HepG2 (cell line): ENCODE data around the gene TBXAS1. TPM values are rescaled to one million over a fixed set of nuclear protein-coding genes. Genes with fewer than 3 reads are reported as not detected.

Experiments
- ATAC-seq: fragments of 200-7000 bp; cut with Tn5 transposase; 3 replicates; pipeline ENCODE4 v1.9.1; 2020; ENCODE audit warnings: mild to moderate bottlenecking, moderate library complexity
- BruUV-seq: library from RNA; stranded (reverse); fragments of 400-500 nt; replicated peaks from 2 replicates; lab custom pipeline; 2021; lab: Mats Ljungman, UMichigan
- CTCF ChIA-PET: fragments of 300-600 bp; formaldehyde crosslinking; extraction: SDS; loops from one replicate; lab custom pipeline; 2021; ENCODE audit warnings: low total read pairs, inconsistent platforms, low intra/inter-chr PET ratio; lab: Yijun Ruan, JAX
- POLR2A ChIA-PET: fragments of 350-600 bp; sonication (Branson Sonifier 250); formaldehyde crosslinking; loops from one replicate; lab custom pipeline; 2020; ENCODE audit warnings: antibody characterized with exemption, inconsistent platforms; lab: Yijun Ruan, JAX
- DNase-seq: peaks from one replicate; pipeline ENCODE4 v3.0.0-alpha.2; 2015; ENCODE audit warnings: low spot score
- FAIRE-seq: peaks from 3 replicates; lab custom pipeline; 2011; peaks lifted over from hg19 to GRCh38; lab: Jason Lieb, UNC
- H2AFZ ChIP-seq: one replicate; pipeline ENCODE4 v1.6.1; 2011; ENCODE audit warnings: low read length, inconsistent platforms
- H3K27ac ChIP-seq: fragments of 300-600 bp; 3 replicates; pipeline ENCODE4 v1.8.0; 2011; ENCODE audit warnings: mixed run types, mild to moderate bottlenecking, mixed read lengths, low read length, inconsistent platforms; ENCODE audit not compliant: insufficient read depth; ENCODE audit errors: extremely low read length
- H3K27me3 ChIP-seq, 2 experiments: fragments of 200-600 bp in 1 of 2; 2 replicates in 1 of 2; 3 replicates in 1 of 2; pipeline versions ENCODE4 v1.6.0 to v1.8.0; 2011; ENCODE audit warnings: low read length in 2 of 2, mild to moderate bottlenecking in 2 of 2, moderate library complexity in 2 of 2, inconsistent platforms in 1 of 2; ENCODE audit not compliant: insufficient read depth in 2 of 2, control insufficient read depth in 1 of 2
- H3K36me3 ChIP-seq, 2 experiments: fragments of 200-600 bp in 1 of 2; replicated peaks in 1 of 2; 2 replicates in 1 of 2; 3 replicates in 1 of 2; pipeline versions ENCODE4 v1.5.1 to v1.8.0; 2011; ENCODE audit warnings: low read length in 2 of 2, inconsistent platforms in 1 of 2; ENCODE audit not compliant: insufficient read depth in 2 of 2, control insufficient read depth in 1 of 2
- H3K4me1 ChIP-seq: 2 replicates; pipeline ENCODE4 v1.5.1; 2012; ENCODE audit warnings: low read length, inconsistent platforms; ENCODE audit not compliant: insufficient read depth
- H3K4me2 ChIP-seq: 2 replicates; pipeline ENCODE4 v1.6.0; 2011; ENCODE audit warnings: low read depth, low read length, inconsistent platforms
- H3K4me3 ChIP-seq, 3 experiments: fragments of 200-600 bp in 1 of 3; sonication (generic), shearing (Covaris generic) in 1 of 3; replicated peaks in 1 of 3; 2 replicates each; pipeline ENCODE4 v1.5.1; 2011 to 2016; ENCODE audit warnings: low read length in 3 of 3, inconsistent platforms in 2 of 3, low read depth in 2 of 3, mild to moderate bottlenecking in 2 of 3, control low read depth in 1 of 3, mixed read lengths in 1 of 3; ENCODE audit not compliant: insufficient read depth in 1 of 3
- H3K79me2 ChIP-seq: one replicate; pipeline ENCODE4 v1.6.1; 2011; ENCODE audit warnings: low read length, inconsistent platforms; ENCODE audit not compliant: insufficient read depth
- H3K9ac ChIP-seq: 2 replicates; pipeline ENCODE4 v1.6.0; 2011; ENCODE audit warnings: mild to moderate bottlenecking, low read depth, low read length, inconsistent platforms; ENCODE audit not compliant: insufficient read depth
- H3K9me3 ChIP-seq: 2 replicates; pipeline ENCODE4 v1.5.1; 2012; ENCODE audit warnings: mild to moderate bottlenecking, low read length
- H4K20me1 ChIP-seq: 2 replicates; pipeline ENCODE4 v1.6.0; 2011; ENCODE audit warnings: inconsistent platforms, mild to moderate bottlenecking, low read length, moderate library complexity; ENCODE audit not compliant: insufficient read depth
- ARHGAP35 ChIP-seq: sonication (generic); formaldehyde crosslinking; IDR thresholded peaks from 2 replicates; pipeline ENCODE4 v1.9.0; 2022; ENCODE audit warnings: mild to moderate bottlenecking, inconsistent platforms, moderate library complexity, missing genetic modification reagents, borderline replicate concordance
- HNF4A ChIP-seq: sonication (generic); formaldehyde crosslinking; IDR thresholded peaks from 2 replicates; pipeline ENCODE4 v1.4.0; 2020; ENCODE audit warnings: missing genetic modification reagents
- HNRNPLL ChIP-seq: fragments of 200-400 bp; formaldehyde crosslinking; IDR thresholded peaks from 2 replicates; pipeline ENCODE4 v1.6.1; 2017; ENCODE audit warnings: mild to moderate bottlenecking, low read depth, low read length; ENCODE audit not compliant: poor library complexity, severe bottlenecking
- NR2F6 ChIP-seq, 2 experiments: IDR thresholded peaks; 2 replicates each; pipeline ENCODE4 v1.6.1; 2016; ENCODE audit warnings: antibody characterized with exemption in 1 of 2, mild to moderate bottlenecking in 1 of 2
- PCBP1 ChIP-seq: fragments of 200-400 bp; formaldehyde crosslinking; IDR thresholded peaks from 2 replicates; pipeline ENCODE4 v1.6.1; 2017; ENCODE audit warnings: mild to moderate bottlenecking, low read depth, low read length, borderline replicate concordance
- PCBP2 ChIP-seq: fragments of 200-400 bp; formaldehyde crosslinking; optimal IDR thresholded peaks from 2 replicates; pipeline ENCODE3; 2018; ENCODE audit warnings: low read length, low read depth; ENCODE audit not compliant: poor library complexity, severe bottlenecking
- POLR2G ChIP-seq: fragments of 200-400 bp; formaldehyde crosslinking; IDR thresholded peaks from 2 replicates; pipeline ENCODE4 v1.6.1; 2018; ENCODE audit warnings: mild to moderate bottlenecking, low read depth, low read length, moderate library complexity
- SMAD1 ChIP-seq: sonication (generic); formaldehyde crosslinking; IDR thresholded peaks from 2 replicates; pipeline ENCODE4 v1.4.0; 2020; ENCODE audit warnings: missing genetic modification reagents, low read depth, mild to moderate bottlenecking, borderline replicate concordance
- TCF12 ChIP-seq, 2 experiments: fragments of 450-650 bp in 1 of 2; sonication (generic) in 1 of 2; formaldehyde crosslinking in 1 of 2; IDR thresholded peaks; 2 replicates each; pipeline versions ENCODE4 v1.6.1 to v1.8.0; 2017 to 2022; ENCODE audit warnings: antibody characterized with exemption in 1 of 2, mild to moderate bottlenecking in 1 of 2, missing genetic modification reagents in 1 of 2, moderate library complexity in 1 of 2
- TSC22D2 ChIP-seq: sonication (generic); formaldehyde crosslinking; IDR thresholded peaks from 2 replicates; pipeline ENCODE4 v1.5.1; 2020; ENCODE audit warnings: missing genetic modification reagents, mild to moderate bottlenecking, borderline replicate concordance
- ZFP62 ChIP-seq: sonication (generic); formaldehyde crosslinking; IDR thresholded peaks from 2 replicates; pipeline ENCODE4 v1.4.0; 2020; ENCODE audit warnings: missing genetic modification reagents
- ZNF232 ChIP-seq: sonication (generic); formaldehyde crosslinking; IDR thresholded peaks from 2 replicates; pipeline ENCODE4 v1.4.0; 2020; ENCODE audit warnings: missing genetic modification reagents, borderline replicate concordance
- ZNF333 ChIP-seq: sonication (generic); formaldehyde crosslinking; IDR thresholded peaks from 2 replicates; pipeline ENCODE4 v1.4.0; 2020; ENCODE audit warnings: mild to moderate bottlenecking, missing genetic modification reagents, borderline replicate concordance
- ZNF510 ChIP-seq: sonication (generic); formaldehyde crosslinking; IDR thresholded peaks from 2 replicates; pipeline ENCODE4 v1.4.0; 2020; ENCODE audit warnings: low read depth, mild to moderate bottlenecking, missing genetic modification reagents
- ZNF672 ChIP-seq: sonication (generic); formaldehyde crosslinking; IDR thresholded peaks from 2 replicates; pipeline ENCODE4 v1.8.1; 2022; ENCODE audit warnings: missing genetic modification reagents
- ZNF740 ChIP-seq: sonication (generic); formaldehyde crosslinking; IDR thresholded peaks from 2 replicates; pipeline ENCODE4 v1.4.0; 2020; ENCODE audit warnings: missing genetic modification reagents
- WGBS: methylation state at CpG from one replicate; pipeline ENCODE4 v1.1.6; 2017; ENCODE audit warnings: low lambda C conversion rate; 5-methylcytosine and 5-hydroxymethylcytosine counted together
- in situ Hi-C: cut with HindIII; loops from 2 replicates; pipeline ENCODE4 v1.10.0; 2017; ENCODE audit warnings: low pct_unique_long_range_greater_than_20kb; ENCODE audit not compliant: extremely low pct_ligation_motif_present
- intact Hi-C: fragments of 100-400 bp; cut with micrococcal nuclease; formaldehyde crosslinking; loops from one replicate; pipeline ENCODE4 v1.10.0; 2022; ENCODE audit not compliant: unreplicated experiment
- polyA plus RNA-seq, 8 experiments: library from polyadenylated mRNA; depleted of rRNA in 3 of 8; stranded (reverse) in 7 of 8; unstranded in 1 of 8; fragments of >200 nt; fragmentation: Illumina TruSeq in 4 of 8; extraction: Trizol in 4 of 8; gene quantifications; 2 replicates each; pipeline versions ENCODE4 v1.2.1 to v1.2.3, GENCODE V29; 2011 to 2016; ENCODE audit warnings: low read depth in 4 of 8, missing spikeins in 1 of 8, mixed read lengths in 1 of 8; ENCODE audit not compliant: insufficient read depth in 1 of 8
- total RNA-seq, 5 experiments: library from RNA; depleted of rRNA; stranded (reverse); fragments of >200 nt; fragmentation: Illumina TruSeq; extraction: Trizol; gene quantifications; 2 replicates each; pipeline ENCODE4 v1.2.3, GENCODE V29; 2016; ENCODE audit warnings: low read depth in 1 of 5

The TBXAS1 gene
- total and polyA plus RNA-seq, 2 of the 13 experiments (the other 11 are each of a cell fraction or from before 2014, with no cell fraction given): 4.0 to 4.9 TPM

DNA sequence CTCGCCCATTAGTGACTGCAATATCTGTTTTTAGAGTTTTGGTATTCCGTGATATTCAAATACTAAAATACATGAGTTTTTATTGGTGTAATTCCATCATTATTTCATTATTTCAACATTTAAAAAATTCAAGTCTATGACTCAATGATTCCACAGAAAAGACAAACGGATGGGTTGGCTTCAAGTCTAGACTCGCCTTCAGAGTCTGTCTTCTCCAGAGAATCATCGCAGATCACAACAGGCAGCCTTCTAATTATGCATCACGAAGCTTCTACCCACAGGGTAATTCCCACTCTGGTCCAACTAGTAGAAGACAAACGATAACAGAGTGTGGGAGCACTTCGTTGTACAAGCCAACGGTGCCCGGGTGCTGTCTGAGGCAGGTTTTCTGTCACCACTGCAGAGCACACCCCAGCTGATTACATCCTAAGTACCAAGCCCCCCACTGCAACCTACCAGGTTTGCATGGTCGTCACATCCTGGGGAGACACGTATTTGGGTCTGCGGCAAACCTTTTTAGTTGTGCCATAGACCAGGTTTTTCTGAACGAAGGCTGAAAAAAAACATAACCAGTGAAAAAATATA lies 204.8 kb downstream of the TBXAS1 start:
- no peak for FAIRE-seq
- H4K20me1 ChIP-seq: no peaks in the 10 kb centered on the region
- CTCF ChIA-PET: no interaction called here
- H2AFZ ChIP-seq: no peak overlapping the region
- H3K27me3 ChIP-seq: no peaks in the 10 kb centered on the region
- in situ Hi-C loops: no loop called here
- no peaks in the 10 kb centered on the region for H3K9me3 ChIP-seq
- H3K9ac ChIP-seq: no peak overlapping the region
- H3K4me2 ChIP-seq: no peak overlapping the region
- no peaks in the 10 kb centered on the region for H3K4me1 ChIP-seq
- BruUV-seq: no TSS peak
- DNase-seq: no peak
- POLR2A ChIA-PET: no interaction called here
- no peak overlapping the region for H3K27ac ChIP-seq
- intact Hi-C loops: no loop called here
- H3K36me3 ChIP-seq: peaks cover 5 to 24% of the 10 kb centered on the region in 2 experiments; a peak in 4 of 5 replicates
- H3K79me2 ChIP-seq: no peaks in the 10 kb centered on the region
- TF ChIP-seq SMAD1 (CRISPR knock-in tag) (no peak), TCF12 (IDR thresholded peaks at IDR 0.05) (no peak), TCF12 (CRISPR knock-in tag; IDR thresholded peaks at IDR 0.05) (no peak), ZNF510 (no peak), ZFP62 (CRISPR knock-in tag) (no peak), ZNF232 (CRISPR knock-in tag) (no peak), HNF4A (CRISPR knock-in tag) (no peak), NR2F6 (IDR thresholded peaks at IDR 0.05) (no peak), NR2F6 (CRISPR knock-in tag; IDR thresholded peaks at IDR 0.05) (no peak), HNRNPLL (no peak), POLR2G (no peak), ZNF672 (CRISPR knock-in tag) (no peak), ZNF740 (CRISPR knock-in tag) (no peak), PCBP1 (no peak), TSC22D2 (no peak), ARHGAP35 (CRISPR knock-in tag) (no peak), PCBP2 (no peak), ZNF333 (CRISPR knock-in tag) (no peak)
- no peak for ATAC-seq
- H3K4me3 ChIP-seq: no peak overlapping the region
- WGBS: 97% methylated on average over 14 of the region's 14 CpGs
